ENCODE data around the gene DGKQ. TPM values are rescaled to one million over a fixed set of nuclear protein-coding genes. Genes with fewer than 3 reads are reported as not detected.

DGKQ gene
- total and polyA plus RNA-seq, 2 of the 13 experiments (the other 11 are each of a cell fraction or from before 2014, with no cell fraction given), result 4.5 to 7.2 TPM

DNA sequence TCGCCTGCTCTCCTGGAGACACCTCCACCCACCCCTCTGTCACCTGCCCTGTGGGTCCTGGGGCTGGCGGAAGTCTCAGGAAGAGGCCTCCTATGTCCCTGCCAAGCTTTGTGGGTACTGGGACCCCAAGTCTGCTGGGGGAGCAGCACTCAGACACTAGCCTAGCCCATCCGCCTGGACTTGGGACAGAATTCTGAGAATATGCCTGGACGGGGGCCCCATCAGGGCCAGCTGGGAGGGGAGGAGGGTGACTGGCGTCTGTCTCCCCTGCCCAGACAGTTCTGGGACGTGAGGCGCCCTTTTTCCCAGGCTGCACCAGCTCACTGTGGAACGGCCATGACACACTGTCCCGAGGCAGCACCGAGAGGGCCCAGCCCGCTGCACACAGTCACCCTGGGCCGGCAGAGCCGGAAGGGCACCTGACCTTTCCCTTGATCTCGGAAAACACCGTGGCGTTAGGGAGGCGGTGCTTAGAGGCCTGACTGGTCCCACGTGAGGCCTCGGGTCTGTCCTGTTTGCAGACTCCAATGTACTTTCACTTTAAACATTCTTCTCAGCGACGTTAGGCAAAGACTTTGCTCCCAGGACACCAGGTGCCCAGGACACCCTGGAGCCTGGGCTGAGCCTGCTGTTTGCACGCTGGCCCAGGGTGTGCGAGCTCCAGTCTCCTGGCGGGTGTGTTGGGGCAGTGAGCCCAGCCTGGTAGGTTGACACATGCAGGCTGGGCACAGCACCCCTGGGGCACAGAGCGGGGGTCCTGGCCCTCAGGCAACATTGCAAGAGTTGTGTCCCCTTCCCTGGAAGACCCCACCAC is 19.1 kb upstream of the DGKQ start (continued):
- no peak for TF ChIP-seq ZNF280B (CRISPR knock-in tag; IDR thresholded peaks at IDR 0.05; ENCODE audit: borderline replicate concordance)
- TF ChIP-seq, protein P1, sequence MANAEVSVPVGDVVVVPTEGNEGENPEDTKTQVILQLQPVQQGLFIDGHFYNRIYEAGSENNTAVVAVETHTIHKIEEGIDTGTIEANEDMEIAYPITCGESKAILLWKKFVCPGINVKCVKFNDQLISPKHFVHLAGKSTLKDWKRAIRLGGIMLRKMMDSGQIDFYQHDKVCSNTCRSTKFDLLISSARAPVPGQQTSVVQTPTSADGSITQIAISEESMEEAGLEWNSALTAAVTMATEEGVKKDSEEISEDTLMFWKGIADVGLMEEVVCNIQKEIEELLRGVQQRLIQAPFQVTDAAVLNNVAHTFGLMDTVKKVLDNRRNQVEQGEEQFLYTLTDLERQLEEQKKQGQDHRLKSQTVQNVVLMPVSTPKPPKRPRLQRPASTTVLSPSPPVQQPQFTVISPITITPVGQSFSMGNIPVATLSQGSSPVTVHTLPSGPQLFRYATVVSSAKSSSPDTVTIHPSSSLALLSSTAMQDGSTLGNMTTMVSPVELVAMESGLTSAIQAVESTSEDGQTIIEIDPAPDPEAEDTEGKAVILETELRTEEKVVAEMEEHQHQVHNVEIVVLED (CRISPR knock-in tag; IDR thresholded peaks at IDR 0.05; ENCODE audit: borderline replicate concordance), result peak; percentile 64; the same call in 1 of the 2 replicates
- peak; percentile 83 for TF ChIP-seq MEIS2 (CRISPR knock-in tag; IDR thresholded peaks at IDR 0.05)
- no peak for TF ChIP-seq ARNT (IDR thresholded peaks at IDR 0.05)
- TF ChIP-seq, protein P2, sequence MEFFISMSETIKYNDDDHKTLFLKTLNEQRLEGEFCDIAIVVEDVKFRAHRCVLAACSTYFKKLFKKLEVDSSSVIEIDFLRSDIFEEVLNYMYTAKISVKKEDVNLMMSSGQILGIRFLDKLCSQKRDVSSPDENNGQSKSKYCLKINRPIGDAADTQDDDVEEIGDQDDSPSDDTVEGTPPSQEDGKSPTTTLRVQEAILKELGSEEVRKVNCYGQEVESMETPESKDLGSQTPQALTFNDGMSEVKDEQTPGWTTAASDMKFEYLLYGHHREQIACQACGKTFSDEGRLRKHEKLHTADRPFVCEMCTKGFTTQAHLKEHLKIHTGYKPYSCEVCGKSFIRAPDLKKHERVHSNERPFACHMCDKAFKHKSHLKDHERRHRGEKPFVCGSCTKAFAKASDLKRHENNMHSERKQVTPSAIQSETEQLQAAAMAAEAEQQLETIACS (CRISPR knock-in tag; IDR thresholded peaks at IDR 0.05), result no peak
- peak; percentile 82 for TF ChIP-seq YY1 (IDR thresholded peaks at IDR 0.05; ENCODE audit: insufficient read depth, insufficient replicate concordance, low read depth, low read length)
- no peak for TF ChIP-seq ZNF432 (CRISPR knock-in tag; IDR thresholded peaks at IDR 0.05; ENCODE audit: borderline replicate concordance)
- TF ChIP-seq ZNF777 (CRISPR knock-in tag; IDR thresholded peaks at IDR 0.05), result no peak
- TF ChIP-seq ZNF282 (IDR thresholded peaks at IDR 0.05; ENCODE audit: partially characterized antibody), result no peak
- TF ChIP-seq BRCA1 (CRISPR knock-in tag; IDR thresholded peaks at IDR 0.05), result no peak
- TF ChIP-seq ZNF589 (CRISPR knock-in tag; conservative IDR thresholded peaks at IDR 0.05), result peak; percentile 80; the same call in 1 of the 2 replicates
- TF ChIP-seq MAZ (IDR thresholded peaks at IDR 0.05; ENCODE audit: borderline replicate concordance, low read depth, low read length), result no peak
- peak; percentile 66; the same call in 1 of the 2 replicates for TF ChIP-seq MAZ (CRISPR knock-in tag; IDR thresholded peaks at IDR 0.05; ENCODE audit: low read depth)
- no peak for TF ChIP-seq JUNB (CRISPR knock-in tag; IDR thresholded peaks at IDR 0.05; ENCODE audit: borderline replicate concordance)
- TF ChIP-seq, protein P3, sequence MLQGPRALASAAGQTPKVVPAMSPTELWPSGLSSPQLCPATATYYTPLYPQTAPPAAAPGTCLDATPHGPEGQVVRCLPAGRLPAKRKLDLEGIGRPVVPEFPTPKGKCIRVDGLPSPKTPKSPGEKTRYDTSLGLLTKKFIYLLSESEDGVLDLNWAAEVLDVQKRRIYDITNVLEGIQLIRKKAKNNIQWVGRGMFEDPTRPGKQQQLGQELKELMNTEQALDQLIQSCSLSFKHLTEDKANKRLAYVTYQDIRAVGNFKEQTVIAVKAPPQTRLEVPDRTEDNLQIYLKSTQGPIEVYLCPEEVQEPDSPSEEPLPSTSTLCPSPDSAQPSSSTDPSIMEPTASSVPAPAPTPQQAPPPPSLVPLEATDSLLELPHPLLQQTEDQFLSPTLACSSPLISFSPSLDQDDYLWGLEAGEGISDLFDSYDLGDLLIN (CRISPR knock-in tag; IDR thresholded peaks at IDR 0.05; ENCODE audit: borderline replicate concordance), result no peak
- 0 out of 2 replicates have a peak, but pooled peaks have one; percentile 29 for TF ChIP-seq ZNF761 (CRISPR knock-in tag; conservative IDR thresholded peaks at IDR 0.05)
- TF ChIP-seq CREM (IDR thresholded peaks at IDR 0.05), result peak; percentile 53; the same call in 1 of the 2 replicates
- TF ChIP-seq CREM (CRISPR knock-in tag; IDR thresholded peaks at IDR 0.05), result no peak
- no peak for TF ChIP-seq ZNF24 (IDR thresholded peaks at IDR 0.05)
- TF ChIP-seq, protein P4, sequence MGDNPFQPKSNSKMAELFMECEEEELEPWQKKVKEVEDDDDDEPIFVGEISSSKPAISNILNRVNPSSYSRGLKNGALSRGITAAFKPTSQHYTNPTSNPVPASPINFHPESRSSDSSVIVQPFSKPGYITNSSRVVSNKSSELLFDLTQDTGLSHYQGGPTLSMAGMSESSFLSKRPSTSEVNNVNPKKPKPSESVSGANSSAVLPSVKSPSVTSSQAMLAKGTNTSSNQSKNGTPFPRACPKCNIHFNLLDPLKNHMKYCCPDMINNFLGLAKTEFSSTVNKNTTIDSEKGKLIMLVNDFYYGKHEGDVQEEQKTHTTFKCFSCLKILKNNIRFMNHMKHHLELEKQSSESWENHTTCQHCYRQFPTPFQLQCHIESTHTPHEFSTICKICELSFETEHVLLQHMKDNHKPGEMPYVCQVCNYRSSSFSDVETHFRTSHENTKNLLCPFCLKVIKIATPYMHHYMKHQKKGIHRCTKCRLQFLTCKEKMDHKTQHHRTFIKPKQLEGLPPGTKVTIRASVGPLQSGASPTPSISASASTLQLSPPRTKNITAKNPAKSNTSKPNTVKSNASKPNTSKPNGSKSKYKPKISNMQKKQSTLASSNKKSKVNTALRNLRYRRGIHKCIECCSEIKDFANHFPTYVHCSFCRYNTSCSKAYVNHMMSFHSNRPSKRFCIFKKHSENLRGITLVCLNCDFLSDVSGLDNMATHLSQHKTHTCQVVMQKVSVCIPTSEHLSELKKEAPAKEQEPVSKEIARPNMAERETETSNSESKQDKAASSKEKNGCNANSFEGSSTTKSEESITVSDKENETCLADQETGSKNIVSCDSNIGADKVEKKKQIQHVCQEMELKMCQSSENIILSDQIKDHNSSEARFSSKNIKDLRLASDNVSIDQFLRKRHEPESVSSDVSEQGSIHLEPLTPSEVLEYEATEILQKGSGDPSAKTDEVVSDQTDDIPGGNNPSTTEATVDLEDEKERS (CRISPR knock-in tag; IDR thresholded peaks at IDR 0.05), result peak; percentile 68
- TF ChIP-seq AHR (CRISPR knock-in tag; IDR thresholded peaks at IDR 0.05), result no peak
